Measurements from ENCODE around the gene MCOLN3. TPM values are rescaled to one million over a fixed set of nuclear protein-coding genes. Genes with fewer than 3 reads are reported as not detected.
A peak's percentile ranks its signal among the peaks of the same experiment; 100 is the strongest.

Gene MCOLN3
- total and polyA plus RNA-seq, 9 of the 15 experiments (the other 6 are each of a cell fraction or from before 2014, with no cell fraction given) = 0.04 to 0.05 TPM; not detected in 7

DNA sequence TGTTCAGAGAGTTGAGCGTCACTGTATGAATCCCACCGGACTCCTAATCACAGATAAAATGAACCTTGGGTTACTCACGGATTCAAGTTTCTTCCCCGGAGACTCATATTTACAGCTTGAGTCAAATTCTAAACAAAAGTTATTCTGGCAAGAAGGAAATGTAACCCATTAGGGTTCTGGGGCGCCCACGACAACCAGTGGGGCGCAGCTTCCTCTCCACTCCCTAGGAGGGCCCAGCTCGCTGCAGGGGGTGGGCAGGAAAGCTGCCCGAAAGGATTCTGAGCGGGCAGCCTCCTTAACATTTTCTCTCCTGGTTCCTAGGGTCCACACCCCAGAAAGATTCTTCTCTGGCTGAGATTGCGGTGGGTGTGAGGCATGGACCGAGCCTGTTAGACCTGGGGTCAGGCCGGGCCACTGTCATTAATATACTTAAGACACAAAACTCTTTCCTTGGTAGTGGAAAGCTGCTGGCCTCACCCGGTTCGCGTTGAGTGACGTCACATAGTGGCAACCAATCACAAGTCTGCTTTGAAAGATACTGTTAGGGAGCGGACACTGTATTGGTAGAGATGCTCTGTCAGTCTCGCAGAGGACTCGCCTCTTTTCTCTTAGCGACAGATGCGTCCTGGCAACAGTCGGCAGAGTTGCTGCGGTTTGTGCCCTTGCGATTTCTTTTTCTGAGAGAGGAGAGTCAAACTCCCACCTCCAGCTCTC, 13.6 kb upstream of the MCOLN3 start (continued):
- TF ChIP-seq RBM25 (IDR thresholded peaks at IDR 0.05; ENCODE audit: low read depth, low read length, severe bottlenecking) (peak; percentile 81), NBN (IDR thresholded peaks at IDR 0.05; ENCODE audit: low read depth) (0 out of 2 replicates have a peak, but pooled peaks have one; percentile 36), FOS (IDR thresholded peaks at IDR 0.05; ENCODE audit: extremely low read depth, insufficient read length) (peak; percentile 84), CHD2 (IDR thresholded peaks at IDR 0.05; ENCODE audit: low read depth, low read length) (peak; percentile 55; the same call in 1 of the 2 replicates), ATF1 (CRISPR knock-in tag; IDR thresholded peaks at IDR 0.05) (peak; percentile 39; the same call in 1 of the 2 replicates), ATF1 (tag; IDR thresholded peaks at IDR 0.05) (peak; percentile 98), CREB1 (IDR thresholded peaks at IDR 0.05) (peak; percentile 68; the same call in 1 of the 2 replicates), CREB1 (CRISPR knock-in tag; IDR thresholded peaks at IDR 0.05) (peak; percentile 67; the same call in 1 of the 2 replicates)
- TF ChIP-seq, protein P1, sequence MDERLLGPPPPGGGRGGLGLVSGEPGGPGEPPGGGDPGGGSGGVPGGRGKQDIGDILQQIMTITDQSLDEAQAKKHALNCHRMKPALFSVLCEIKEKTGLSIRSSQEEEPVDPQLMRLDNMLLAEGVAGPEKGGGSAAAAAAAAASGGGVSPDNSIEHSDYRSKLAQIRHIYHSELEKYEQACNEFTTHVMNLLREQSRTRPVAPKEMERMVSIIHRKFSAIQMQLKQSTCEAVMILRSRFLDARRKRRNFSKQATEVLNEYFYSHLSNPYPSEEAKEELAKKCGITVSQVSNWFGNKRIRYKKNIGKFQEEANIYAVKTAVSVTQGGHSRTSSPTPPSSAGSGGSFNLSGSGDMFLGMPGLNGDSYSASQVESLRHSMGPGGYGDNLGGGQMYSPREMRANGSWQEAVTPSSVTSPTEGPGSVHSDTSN (CRISPR knock-in tag; IDR thresholded peaks at IDR 0.05; ENCODE audit: low read depth) = peak; percentile 67
- TF ChIP-seq, protein P1 (tag; conservative IDR thresholded peaks at IDR 0.05; ENCODE audit: low read depth) = peak; percentile 97
- TF ChIP-seq, protein P2, sequence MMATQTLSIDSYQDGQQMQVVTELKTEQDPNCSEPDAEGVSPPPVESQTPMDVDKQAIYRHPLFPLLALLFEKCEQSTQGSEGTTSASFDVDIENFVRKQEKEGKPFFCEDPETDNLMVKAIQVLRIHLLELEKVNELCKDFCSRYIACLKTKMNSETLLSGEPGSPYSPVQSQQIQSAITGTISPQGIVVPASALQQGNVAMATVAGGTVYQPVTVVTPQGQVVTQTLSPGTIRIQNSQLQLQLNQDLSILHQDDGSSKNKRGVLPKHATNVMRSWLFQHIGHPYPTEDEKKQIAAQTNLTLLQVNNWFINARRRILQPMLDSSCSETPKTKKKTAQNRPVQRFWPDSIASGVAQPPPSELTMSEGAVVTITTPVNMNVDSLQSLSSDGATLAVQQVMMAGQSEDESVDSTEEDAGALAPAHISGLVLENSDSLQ (IDR thresholded peaks at IDR 0.05) = peak; percentile 98
